H1 (cell line): ENCODE results near the gene WNT7A. TPM values are rescaled to one million over a fixed set of nuclear protein-coding genes. Genes with fewer than 3 reads are reported as not detected.

ENCODE experiments used
- GTF2F1 ChIP-seq: IDR thresholded peaks from 2 replicates; pipeline ENCODE4 v1.6.1; 2012; ENCODE audit warnings: low read depth, low read length, improper control_type of control experiment, borderline replicate concordance
- SIX5 ChIP-seq: IDR thresholded peaks from 2 replicates; pipeline ENCODE4 v1.6.1; 2011; ENCODE audit warnings: mild to moderate bottlenecking, low read depth, low read length
- polyA plus RNA-seq, 7 experiments: library from polyadenylated mRNA; depleted of rRNA in 3 of 7; stranded (reverse) in 5 of 7; unstranded in 2 of 7; fragments of >200 nt in 5 of 7; fragments of 200-250 nt in 2 of 7; gene quantifications; 1 replicate in 5 of 7; 2 replicates in 1 of 7; 4 replicates in 1 of 7; pipeline versions ENCODE4 v1.2.1 to v1.2.3, GENCODE V29; 2011 to 2013; ENCODE audit warnings: missing spikeins in 2 of 7, mixed read lengths in 2 of 7
- total RNA-seq: library from RNA; stranded (reverse); fragmentation: NEBNext Ultra II Directional; extraction: Animal tissue kit (Norgen Biotek cat#: 25700); gene quantifications from 2 replicates; pipeline ENCODE4 v1.2.1, GENCODE V29; 2021

WNT7A gene
- total and polyA plus RNA-seq, 2 of the 8 experiments (the other 6 are each of a cell fraction or from before 2014, with no cell fraction given), result 0.02 TPM; not detected in 1

DNA sequence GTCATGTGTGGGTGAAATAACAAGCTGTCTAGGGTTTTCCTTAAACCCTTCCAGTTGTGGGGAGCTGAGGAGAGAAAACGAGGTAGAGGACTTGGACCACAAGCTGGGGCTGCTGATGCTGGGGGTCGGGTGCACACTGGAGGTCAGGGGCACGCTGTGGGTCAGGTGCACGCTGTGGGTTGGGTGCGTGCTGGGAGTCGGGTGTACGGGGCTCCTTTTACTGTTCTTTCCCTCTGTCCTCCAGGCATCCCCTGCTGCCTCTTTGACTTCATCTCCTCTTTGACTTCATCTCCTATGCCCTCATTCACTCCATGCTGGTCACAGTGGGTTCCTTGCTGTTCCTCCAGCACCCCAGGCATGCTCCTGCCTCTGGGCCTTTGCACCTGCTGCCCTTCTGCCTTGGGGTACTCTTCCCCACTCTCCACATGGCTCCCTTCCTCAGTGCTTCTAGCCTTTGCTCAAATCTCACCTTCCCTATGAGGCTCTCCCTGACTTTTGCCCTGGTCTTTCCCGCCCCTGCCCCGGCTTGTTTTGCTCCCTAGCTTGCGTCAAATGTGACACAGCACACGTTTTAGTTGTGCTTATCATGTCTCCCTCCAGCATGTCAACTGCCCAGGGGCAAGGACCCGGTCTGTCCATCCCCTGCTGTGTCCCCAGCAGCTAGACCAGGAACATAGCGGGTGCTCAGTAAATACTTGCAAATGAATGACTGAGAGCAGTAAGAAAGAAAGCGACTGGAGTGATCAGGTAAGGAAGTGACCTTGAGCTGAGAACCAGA is 45.4 kb downstream of the WNT7A start (continued):
- no peak for TF ChIP-seq SIX5
- no peak for TF ChIP-seq GTF2F1
